Ishikawa (cell line): ENCODE results near the gene ARHGAP32.

Source experiments
- CEBPB ChIP-seq: IDR thresholded peaks from 2 replicates; pipeline ENCODE4 v1.6.1; 2012
- CREB1 ChIP-seq: IDR thresholded peaks from 2 replicates; pipeline ENCODE4 v1.6.1; 2012; ENCODE audit warnings: low read depth
- EGR1 ChIP-seq: IDR thresholded peaks from 2 replicates; pipeline ENCODE4 v1.6.1; 2012
- EP300 ChIP-seq: IDR thresholded peaks from 2 replicates; pipeline ENCODE4 v1.6.1; 2012; ENCODE audit warnings: borderline replicate concordance
- RAD21 ChIP-seq: IDR thresholded peaks from 2 replicates; pipeline ENCODE4 v1.6.1; 2012; ENCODE audit warnings: low read depth
- TAF1 ChIP-seq: IDR thresholded peaks from 2 replicates; pipeline ENCODE4 v1.6.1; 2012; ENCODE audit warnings: low read depth, mild to moderate bottlenecking
- TEAD4 ChIP-seq: IDR thresholded peaks from 2 replicates; pipeline ENCODE4 v1.6.1; 2012
- USF1 ChIP-seq: IDR thresholded peaks from 2 replicates; pipeline ENCODE4 v1.6.1; 2012
- TF ChIP-seq, protein P1 (sequence below): IDR thresholded peaks from 2 replicates; pipeline ENCODE4 v1.6.1; 2012
- TF ChIP-seq, protein P2 (sequence below): IDR thresholded peaks from 2 replicates; pipeline ENCODE4 v1.6.1; 2012; ENCODE audit warnings: low read depth, mild to moderate bottlenecking

GRCh38 chr11:129163714-129164164, 28.4 kb downstream of the ARHGAP32 start:
- TF ChIP-seq USF1 (no peak), RAD21 (no peak), EP300 (no peak), CREB1 (no peak), TEAD4 (no peak), CEBPB (no peak), EGR1 (no peak), TAF1 (no peak)
- TF ChIP-seq, protein P1, sequence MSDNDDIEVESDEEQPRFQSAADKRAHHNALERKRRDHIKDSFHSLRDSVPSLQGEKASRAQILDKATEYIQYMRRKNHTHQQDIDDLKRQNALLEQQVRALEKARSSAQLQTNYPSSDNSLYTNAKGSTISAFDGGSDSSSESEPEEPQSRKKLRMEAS: no peak
- TF ChIP-seq, protein P2, sequence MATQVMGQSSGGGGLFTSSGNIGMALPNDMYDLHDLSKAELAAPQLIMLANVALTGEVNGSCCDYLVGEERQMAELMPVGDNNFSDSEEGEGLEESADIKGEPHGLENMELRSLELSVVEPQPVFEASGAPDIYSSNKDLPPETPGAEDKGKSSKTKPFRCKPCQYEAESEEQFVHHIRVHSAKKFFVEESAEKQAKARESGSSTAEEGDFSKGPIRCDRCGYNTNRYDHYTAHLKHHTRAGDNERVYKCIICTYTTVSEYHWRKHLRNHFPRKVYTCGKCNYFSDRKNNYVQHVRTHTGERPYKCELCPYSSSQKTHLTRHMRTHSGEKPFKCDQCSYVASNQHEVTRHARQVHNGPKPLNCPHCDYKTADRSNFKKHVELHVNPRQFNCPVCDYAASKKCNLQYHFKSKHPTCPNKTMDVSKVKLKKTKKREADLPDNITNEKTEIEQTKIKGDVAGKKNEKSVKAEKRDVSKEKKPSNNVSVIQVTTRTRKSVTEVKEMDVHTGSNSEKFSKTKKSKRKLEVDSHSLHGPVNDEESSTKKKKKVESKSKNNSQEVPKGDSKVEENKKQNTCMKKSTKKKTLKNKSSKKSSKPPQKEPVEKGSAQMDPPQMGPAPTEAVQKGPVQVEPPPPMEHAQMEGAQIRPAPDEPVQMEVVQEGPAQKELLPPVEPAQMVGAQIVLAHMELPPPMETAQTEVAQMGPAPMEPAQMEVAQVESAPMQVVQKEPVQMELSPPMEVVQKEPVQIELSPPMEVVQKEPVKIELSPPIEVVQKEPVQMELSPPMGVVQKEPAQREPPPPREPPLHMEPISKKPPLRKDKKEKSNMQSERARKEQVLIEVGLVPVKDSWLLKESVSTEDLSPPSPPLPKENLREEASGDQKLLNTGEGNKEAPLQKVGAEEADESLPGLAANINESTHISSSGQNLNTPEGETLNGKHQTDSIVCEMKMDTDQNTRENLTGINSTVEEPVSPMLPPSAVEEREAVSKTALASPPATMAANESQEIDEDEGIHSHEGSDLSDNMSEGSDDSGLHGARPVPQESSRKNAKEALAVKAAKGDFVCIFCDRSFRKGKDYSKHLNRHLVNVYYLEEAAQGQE: no peak
